Activated CD4-positive, alpha-beta T cell treated with anti-CD3 and anti-CD28 coated beads for 48 hours (primary cell): ENCODE measurements around the gene SEMA5A.

ENCODE experiments used
- DNase-seq: peaks from one replicate; pipeline ENCODE4 v3.0.0-alpha.2; 2020

SEMA5A gene

DNA sequence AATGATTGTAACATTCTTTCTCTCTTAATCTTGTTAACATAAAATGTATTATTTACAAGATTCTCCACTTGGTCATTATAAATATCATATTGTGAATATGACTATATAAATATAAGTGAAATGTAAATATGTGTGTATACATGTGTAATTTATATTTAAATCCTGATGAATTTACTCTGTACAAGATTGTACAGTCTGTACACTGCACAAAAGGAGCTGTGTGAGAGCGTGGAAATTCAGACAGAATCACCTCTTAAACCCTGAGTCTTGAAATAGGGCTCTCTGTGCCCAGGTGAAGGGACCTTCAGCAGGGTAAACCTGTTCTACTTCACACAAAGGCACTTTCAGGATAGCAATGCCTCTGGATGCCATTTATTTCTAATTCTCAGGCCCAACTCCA, 456.0 kb downstream of the SEMA5A start:
- DNase-seq: no peak

DNA sequence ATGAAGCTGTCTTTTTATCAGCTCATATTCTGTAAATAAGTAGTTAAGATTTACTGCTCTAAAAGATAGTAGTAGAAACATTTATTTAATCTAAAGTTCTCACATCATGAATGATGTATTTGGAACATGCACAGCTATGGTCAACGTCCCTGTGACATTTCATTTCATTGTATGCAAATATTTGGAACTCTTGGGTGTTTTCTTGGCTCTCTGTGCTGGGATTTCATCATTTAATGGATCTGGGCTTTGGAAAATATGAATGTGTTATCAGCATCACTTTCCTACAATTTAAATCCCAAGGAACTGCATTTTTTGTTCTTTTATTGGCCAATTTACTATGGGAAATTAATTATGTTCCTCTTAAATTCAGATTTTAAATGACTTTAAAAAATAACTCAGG, 462.9 kb downstream of the SEMA5A start:
- DNase-seq: no peak

DNA sequence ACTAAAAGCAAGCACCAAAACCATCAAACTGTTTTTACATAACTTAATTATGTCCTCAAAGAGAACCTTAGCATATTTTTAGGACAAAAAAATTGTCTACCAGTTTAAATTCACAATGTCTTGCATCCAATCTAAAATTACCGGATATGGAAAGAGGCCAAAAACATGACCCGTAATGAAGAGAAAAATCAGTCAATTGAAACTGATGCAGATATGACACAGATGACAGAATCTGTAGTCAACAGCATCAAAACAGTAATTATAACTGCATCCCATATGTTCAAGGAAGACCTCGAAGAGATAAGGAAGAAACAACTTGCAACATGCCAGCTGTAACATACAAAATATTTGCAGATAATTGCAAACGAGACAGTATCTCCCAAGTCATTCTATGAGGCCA, 473.2 kb downstream of the SEMA5A start:
- DNase-seq: no peak

DNA sequence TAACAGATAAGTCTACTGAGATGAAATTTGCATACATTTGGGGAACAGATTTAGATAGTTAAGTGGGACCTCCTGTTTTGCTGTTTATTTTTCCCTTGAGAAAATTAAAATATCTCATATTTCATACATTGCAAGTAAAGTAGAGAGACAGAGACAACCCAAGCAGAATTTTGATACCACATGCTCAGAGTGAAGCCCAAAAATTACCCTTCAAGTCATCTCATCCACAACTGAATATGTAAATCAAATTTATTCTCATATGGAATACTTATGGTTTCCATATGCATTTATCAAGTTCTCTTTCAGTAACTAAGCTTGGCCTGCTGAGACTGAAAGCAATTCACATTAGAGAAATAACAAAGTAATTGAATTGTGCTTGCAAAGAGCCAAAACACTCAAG, 474.4 kb downstream of the SEMA5A start:
- DNase-seq: no peak

DNA sequence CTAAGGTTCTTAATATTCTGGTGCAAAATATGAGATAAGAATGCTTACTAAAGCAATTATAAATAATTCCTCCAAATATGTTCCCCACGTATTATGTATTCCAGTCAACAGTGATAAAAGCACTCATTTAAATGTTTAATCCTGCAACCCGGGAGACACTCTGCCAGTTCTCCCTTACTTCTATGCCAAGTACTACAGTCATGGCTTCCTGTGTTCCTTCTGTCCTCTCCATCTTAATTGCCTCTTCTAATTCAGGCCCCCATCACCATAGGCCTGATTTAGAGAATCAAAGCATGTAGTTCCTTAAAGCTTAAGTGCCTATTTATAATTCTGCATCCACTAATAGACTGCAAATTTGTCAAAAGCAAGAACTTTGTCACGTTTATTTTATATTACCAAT, 474.8 kb downstream of the SEMA5A start:
- DNase-seq: no peak

DNA sequence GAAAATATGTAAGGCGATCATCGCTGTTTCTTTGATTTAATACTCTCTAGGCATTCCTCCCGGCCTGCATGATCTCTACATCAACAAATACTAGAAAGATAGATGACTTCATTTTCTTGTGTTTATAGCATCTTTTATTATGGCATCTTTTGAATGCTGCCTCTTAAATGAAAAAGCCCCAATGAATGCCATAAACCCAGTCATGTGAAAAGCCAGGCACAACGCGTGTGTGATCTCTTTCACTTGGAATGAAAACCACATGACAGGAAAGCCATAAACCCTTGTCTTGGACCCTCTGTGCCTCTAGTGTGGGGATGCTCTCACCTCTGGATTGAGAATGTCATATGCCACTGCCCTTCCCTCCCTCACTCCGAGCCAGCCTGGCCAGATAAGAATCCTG, 476.2 kb downstream of the SEMA5A start:
- no peak for DNase-seq

DNA sequence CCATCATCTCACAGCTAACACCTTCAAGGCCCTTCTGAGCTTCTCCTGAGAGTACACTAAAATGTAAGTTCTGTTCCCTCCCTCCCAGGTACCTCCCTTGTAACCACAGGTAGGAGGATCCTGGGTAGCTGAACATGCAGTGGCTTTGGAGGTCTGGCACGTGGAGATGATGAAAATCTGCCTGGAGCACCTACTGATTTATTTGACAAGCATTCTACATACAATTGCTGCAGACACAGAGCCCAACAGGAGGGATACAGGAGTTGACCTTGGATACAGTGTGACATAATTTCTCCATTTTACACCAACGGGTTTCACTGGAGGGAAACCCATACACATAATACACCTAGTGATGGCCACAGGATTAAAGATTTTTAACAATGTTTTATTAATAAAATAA, 478.7 kb downstream of the SEMA5A start:
- DNase-seq: no peak

DNA sequence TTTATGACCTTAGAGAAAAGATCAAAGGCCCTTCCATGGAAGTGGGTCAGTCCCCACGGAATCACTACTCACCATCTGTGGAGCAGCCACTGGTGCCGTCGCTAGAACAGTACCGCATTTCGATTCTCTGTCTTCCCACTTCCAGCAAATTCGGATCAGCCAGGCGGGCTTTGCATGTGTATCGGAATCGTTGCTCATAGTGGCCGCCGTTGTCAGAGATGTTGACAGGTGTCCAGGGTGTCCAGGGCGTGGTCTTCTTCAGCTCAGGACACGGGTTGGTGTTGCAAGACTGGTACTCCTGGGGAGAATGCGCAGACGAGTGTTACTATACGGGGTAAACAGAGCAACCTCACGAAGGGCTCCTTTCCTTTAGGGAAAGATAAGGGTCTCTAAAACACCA, 479.5 kb downstream of the SEMA5A start:
- no peak for DNase-seq

DNA sequence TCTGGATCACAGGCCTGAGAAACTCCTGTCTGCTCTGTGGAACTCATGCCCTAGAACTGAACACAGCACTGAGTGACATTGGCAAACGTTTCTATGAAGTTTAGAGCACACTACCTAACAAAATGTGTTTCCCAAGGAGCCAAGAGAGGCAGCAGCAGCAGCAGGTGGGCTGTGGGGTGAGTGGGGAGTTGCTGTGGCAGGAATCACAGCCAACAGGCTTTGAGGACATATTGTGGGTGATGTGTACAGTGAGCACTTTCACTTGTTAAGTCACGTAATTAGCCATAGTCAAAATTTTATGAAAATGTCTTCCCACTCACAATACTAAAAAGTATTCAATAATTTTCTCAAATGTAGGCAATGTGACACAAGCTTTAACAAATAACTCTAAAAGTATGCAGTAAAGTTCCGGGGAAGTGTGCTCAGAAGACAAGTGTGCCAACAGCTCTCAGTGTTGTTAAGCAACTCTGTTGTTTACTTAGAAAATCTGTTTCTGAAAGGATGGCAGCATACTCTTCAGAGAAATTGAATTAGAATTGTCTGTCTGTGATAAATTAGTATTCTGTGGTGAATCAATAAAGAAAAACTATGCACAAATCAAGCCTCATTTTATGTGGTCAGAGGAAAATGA, 482.1 kb downstream of the SEMA5A start:
- DNase-seq: no peak

DNA sequence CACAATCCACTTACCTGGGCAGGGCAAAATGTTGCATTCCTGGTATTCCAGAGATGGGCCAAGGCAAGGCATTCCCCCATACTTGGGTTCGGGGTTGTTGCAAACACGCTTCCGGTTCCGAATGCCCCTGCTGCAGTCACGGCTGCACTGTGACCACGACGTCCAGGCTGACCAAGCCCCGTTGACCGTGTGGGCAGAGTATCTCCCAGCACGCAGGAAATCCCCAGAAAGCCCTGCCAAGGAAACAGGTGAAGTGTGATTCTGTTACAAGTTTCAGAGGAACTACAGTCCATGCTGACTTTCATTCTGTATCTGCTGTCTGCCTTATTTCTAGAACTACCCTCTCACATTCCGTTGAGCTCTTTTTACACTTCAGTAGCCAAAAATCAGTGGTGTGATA, 483.0 kb downstream of the SEMA5A start:
- no peak for DNase-seq

DNA sequence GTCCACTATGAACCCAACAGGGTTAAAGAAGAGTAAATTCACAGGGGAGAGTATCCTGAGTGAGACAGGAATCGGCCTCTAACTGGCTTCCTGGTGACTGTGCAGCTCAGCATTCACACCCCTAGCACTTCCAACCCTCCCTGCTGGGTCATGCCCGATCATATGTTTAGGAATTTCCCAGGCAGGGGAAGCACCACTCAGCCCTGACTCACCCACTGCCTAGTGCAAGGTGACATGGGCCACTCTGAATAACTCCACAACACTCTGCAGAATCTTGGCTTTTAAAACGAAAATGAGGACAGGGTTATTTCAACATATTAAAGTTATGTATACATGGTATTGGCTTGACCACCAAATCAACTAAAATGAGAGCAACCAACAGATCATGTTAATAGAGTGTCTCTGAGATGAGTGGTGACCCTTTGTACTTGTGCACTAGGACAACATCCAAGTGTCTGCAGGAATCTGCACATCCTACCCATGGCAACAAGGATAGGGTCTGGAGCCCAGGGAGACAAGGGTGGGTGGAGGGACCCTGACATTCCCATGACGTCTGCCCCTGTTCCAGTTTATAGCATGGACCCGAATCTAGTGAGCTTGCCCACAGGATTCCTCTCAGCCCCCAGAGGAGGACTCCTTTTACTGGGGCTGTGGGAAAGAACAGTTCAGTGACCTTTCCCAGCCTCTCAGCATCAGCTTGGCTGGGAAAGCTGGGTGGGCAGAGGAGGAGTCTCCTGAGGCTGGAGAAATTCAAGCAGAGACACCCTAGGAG, 485.8 kb downstream of the SEMA5A start:
- no peak for DNase-seq

DNA sequence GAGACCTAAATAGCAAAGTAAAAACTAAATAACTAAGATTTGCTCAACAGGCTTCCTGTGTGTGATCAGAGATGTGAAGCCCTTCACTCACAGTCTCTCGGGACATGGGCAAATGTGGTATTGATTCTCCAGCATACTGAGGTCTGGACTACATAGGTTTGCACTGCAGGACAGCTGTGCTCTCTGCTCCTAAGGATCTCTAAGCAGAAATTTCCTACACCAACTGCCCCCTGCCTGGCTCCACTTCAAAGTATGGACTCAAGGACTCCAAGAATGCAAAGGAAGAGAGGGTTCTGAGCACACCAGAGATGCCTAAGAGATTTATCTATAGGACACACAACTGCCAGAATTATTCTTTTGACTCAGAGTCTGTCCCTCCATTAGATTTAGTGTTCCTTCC, 487.2 kb downstream of the SEMA5A start:
- DNase-seq: no peak

DNA sequence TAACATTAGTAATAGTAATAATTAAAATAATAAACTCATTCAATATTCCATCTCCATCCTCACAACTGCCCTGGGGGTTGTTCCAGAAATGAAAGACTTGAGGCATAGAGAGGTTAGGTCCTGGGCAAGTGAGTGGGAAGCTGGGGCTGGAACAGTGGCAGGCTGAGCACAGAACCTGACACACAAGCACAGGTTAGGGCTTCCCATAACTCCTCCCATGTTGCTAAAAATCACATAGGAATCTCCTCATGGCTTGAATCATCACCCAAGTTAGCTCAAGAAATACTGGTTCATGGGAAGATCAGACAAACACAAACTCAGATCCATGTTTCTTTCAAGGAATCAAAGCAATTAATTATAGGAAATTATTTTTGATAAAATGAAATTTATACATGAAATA, 487.7 kb downstream of the SEMA5A start:
- no peak for DNase-seq

DNA sequence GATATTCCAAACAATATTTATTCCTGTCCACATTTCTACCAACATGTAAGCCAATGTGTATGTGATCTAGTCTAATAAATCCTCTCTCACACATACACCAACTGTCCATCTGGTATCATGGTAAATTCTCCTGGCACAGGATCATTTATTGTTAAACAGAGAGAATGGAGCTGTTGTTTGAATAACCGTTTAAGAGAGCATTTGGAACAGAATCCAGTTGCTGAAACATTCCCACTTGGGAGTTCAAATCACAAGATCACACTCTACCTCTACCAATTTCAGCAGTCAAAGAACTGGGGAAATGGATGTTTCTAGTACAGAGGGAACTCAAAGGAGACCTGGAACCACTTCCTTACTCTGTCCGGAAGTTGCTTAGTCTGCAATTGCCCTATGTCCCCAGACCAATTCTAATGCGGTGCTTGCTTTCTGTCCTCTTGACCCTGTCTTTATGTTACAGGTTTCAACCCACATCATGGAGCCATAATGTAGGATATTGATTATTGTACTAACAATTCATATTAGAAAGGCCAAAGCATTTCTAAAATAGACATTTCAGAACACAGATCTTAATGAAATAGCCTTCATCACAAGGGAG, 488.4 kb downstream of the SEMA5A start:
- DNase-seq: no peak

DNA sequence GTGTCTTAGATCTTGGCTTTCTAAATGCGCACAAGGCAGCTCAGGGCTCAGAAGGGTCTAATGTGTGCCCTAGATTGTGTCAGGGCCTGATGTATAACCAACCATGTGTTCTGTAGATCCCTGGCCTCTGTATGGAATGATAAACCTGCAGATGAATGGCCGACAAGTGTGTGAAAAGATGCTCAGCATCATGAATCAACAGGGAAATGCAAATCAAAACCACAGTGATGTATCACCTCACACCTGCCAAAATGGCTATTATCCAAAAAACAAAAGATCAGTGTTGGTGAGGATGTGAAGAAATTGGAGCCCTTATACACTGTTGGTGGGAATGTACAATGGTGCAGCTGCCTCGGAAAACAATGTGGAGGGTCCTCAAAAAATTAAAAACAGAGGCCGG, 489.8 kb downstream of the SEMA5A start:
- DNase-seq: no peak

DNA sequence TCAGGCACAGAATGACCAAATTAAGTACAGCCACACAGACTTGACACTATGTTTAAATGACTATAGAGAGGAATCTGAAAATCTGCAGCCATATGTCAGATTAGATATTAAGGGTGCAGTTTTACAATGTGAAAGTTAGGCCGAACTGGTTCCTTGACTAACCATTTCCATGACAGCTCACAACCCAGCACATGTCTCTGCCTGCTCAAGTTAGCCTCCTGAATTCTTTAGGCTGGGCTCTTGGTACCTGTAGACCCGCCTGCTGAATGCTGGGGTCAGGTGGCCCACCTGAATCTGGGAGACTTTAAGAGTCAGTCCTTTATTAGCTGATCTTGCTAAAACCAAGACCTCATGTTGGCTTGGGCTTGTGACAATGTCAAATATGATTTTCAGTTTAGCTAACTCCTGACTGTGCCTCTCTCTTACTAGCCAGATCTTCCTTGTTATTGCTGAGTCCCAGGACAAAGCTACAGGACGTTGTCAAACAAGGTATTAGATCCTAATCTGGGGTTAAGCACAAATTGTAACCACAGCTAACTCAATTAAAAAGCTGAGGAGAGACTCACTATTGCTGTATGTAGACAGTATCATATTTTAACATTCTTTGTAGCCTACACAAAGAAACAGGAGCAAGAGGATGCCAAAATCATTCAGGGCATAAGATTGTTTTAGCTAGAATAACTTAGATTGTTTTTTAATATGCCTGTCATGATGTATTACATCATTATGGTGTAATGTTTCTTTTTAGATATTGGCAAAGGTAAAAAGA, 490.9 kb downstream of the SEMA5A start:
- no peak for DNase-seq

DNA sequence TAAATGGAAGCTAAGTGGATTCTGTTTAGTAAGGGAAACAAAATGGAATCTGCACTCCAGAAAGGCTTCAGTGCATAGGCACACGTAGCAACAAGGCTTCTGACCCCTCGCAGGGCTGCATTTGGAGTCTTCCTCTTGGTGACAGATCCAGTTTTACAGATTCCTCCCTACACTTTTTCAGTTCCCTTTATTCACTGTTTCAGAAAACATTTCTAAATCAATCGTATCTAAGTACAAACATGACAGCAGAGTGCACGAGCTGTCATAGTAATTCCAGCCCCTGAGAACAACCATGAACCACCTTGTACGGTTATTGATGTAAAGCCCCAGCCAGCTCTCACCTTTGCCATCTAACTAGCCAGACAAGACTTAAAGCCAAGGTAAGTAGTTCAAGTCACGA, 491.6 kb downstream of the SEMA5A start:
- DNase-seq: no peak

DNA sequence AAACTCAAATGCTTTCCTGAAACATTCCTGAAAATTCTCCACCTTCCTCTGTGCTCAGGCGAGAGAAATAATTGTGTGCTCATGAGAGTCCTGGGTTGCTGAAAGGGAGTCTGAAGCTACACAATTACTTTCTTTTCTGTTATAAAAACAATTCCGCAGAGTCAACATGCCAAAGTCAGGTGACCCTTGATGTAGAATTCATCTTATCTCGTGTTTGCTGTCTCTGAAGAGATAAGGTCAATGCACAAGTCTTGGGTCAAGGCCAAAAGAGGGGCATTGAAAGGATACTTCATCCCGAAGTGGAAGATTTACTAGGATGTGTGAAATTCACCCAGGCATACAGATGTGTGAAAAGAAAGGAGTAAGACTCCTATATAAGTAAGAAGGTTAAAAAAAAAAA, 493.5 kb downstream of the SEMA5A start:
- DNase-seq: no peak

DNA sequence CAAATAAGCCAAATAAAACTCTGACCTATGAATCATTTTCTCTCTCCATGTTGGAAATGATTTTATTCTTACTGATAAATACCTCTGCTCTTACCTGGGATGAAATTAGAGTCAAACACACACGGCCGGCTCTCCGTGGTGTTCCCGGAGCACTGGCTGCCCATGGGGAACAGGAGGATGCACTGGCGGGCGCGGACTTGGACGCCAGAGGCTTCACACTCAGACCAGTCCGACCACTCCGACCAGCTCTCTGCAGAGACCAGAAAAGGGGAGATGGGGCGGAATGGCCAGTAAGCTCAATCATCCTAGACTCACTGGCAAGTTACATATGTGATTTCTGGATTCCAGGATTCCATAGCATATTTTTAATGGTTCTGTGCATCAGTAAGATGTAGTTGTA, 494.1 kb downstream of the SEMA5A start:
- DNase-seq: no peak

DNA sequence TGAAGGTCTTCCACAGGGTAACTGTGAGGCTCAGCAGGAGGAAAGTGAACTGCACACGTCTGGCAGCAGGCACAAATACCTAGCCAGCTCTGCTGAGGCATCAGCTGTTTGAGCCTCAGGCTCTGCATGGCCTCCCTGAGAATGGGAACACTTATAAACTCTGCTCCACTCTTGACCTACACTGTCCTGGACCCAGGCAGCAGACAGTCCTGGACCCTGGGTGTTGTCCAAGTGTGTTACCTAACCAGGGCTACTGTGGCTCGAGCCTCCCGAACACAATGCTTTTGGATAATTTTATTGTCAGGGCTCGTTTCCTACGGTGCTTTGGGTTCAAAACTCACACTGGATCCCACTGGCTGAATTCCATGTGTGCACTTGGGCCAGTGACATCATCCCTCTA, 497.9 kb downstream of the SEMA5A start:
- no peak for DNase-seq

DNA sequence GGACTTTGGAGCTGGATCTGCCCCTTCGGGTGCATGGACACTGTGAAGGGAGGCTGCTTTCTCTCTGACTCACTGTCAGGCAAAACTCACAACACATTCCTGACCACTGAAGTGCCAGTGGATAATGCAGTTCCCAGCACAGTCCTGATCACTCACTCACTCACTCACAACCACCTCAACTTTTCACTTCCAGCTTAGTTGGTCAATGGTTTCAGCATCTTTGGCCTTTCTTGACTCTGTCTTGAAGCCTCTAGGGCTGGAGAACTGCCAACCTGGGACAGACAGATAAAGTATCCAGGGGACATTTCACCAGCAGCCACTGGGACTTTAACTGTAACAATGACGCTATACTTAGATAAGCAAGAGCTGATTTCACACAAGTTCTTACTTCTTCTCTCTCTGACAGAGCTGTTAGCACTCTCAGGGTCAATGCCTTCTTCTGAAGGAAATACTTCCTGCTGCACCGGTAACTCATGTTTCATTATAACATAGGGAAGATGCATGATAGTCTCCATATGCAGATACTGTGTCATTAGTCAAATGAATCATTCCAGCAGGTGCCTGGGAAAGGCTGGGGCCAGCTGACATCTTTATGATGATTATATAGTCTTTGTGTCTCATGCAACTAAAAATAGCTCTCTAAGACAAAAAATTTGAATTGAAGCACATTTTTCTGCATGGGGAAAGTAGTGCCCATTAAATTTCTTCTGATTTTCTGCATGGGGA, 499.0 kb downstream of the SEMA5A start:
- DNase-seq: no peak

DNA sequence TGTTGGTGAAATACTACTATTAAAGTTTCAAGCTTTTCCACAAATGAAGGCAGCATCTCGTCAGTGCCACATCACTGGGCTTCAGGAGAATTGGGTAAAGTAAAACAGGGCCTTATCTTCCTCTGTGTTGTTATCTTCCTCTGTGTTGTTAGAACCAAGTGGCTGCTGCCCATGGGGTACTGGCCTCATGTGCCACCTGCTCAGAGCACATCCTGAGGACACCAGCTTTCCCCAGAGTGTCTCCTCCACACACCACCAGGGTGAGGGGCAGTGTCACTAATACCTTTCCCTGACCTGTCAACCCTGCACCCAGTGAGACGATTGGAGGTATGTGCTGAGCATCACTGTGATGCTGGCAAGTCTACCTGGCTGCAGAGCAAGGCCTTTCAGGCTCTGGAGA, 499.9 kb downstream of the SEMA5A start:
- DNase-seq: no peak

DNA sequence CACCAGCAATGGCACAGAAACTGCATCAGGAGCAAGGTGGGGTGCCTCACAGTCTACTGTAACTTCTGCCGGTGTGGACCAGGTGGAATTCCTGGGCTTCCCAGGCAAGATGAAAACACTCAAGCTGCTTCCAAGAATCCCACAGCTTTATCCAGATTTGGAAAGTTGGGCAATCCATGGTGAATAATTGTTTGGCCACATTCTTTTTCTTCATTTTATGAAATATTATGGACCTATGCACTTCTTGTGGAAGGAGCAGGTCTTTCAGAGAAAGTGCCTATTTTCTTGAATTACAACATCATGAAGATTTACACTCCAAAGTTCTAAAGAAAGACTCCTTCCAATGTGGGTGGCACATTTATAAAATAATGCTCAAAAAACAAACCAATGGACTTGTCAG, 503.6 kb downstream of the SEMA5A start:
- no peak for DNase-seq
